Heart left ventricle (tissue), 16 donors: Measurements from ENCODE around the gene RDH11. TPM values are rescaled to one million over a fixed set of nuclear protein-coding genes. Genes with fewer than 3 reads are reported as not detected.

Experiments used
- ATAC-seq, 4 donors: fragments of 200-7000 bp; cut with Tn5 transposase; one replicate each; pipeline ENCODE4 v1.9.1; 2020 to 2022; ENCODE audit warnings: moderate library complexity in 4 of 4, mild to moderate bottlenecking in 3 of 4, moderate number of reproducible peaks in 1 of 4
- DNase-seq, 5 donors: peaks; one replicate each; pipeline ENCODE4 v3.0.0-alpha.2; 2020
- H3K27ac ChIP-seq, 12 donors: fragments of 200-600 bp; sonication (generic) in 4 of 12; one replicate each; pipeline versions ENCODE4 v1.5.0 to v1.8.0; 2016 to 2022; ENCODE audit warnings: mild to moderate bottlenecking in 2 of 12
- H3K27me3 ChIP-seq, 9 donors: fragments of 200-600 bp; sonication (generic) in 2 of 9; one replicate each; pipeline versions ENCODE4 v1.5.1 to v1.8.0; 2016 to 2022; ENCODE audit warnings: mild to moderate bottlenecking in 3 of 9
- H3K36me3 ChIP-seq, 9 donors: fragments of 200-600 bp; sonication (generic) in 2 of 9; one replicate each; pipeline versions ENCODE4 v1.5.0 to v1.8.0; 2018 to 2022; ENCODE audit warnings: mild to moderate bottlenecking in 2 of 9
- H3K4me1 ChIP-seq, 12 donors: fragments of 200-600 bp; sonication (generic) in 4 of 12; one replicate each; pipeline versions ENCODE4 v1.5.0 to v1.8.0; 2016 to 2022; ENCODE audit warnings: mild to moderate bottlenecking in 3 of 12
- H3K4me3 ChIP-seq, 12 donors: fragments of 200-600 bp; sonication (generic) in 4 of 12; one replicate each; pipeline versions ENCODE4 v1.5.0 to v1.8.0; 2017 to 2022; ENCODE audit warnings: mild to moderate bottlenecking in 9 of 12, moderate library complexity in 4 of 12
- H3K9me3 ChIP-seq, 12 donors: fragments of 200-600 bp; sonication (generic) in 4 of 12; one replicate each; pipeline versions ENCODE4 v1.5.0 to v1.8.0; 2016 to 2022; ENCODE audit warnings: mild to moderate bottlenecking in 1 of 12
- CTCF ChIP-seq, 12 donors: fragments of 200-600 bp; sonication (generic) in 4 of 12; IDR thresholded peaks; one replicate each; pipeline versions ENCODE4 v1.5.0 to v1.8.0; 2018 to 2022; ENCODE audit warnings: antibody characterized with exemption in 12 of 12, mild to moderate bottlenecking in 5 of 12
- POLR2A ChIP-seq, 2 donors: fragments of 450-650 bp; IDR thresholded peaks; one replicate each; pipeline ENCODE4 v1.6.1; 2017; ENCODE audit warnings: antibody characterized with exemption in 2 of 2, mild to moderate bottlenecking in 2 of 2, moderate library complexity in 2 of 2
- WGBS, 4 donors: extraction: QIAGEN DNeasy Blood & Tissue Kit in 2 of 4; methylation state at CpG; one replicate each; pipeline versions ENCODE4 v1.1.5 to v1.1.7; 2013 to 2018; 5-methylcytosine and 5-hydroxymethylcytosine counted together
- intact Hi-C, 10 donors: fragments of 100-400 bp; cut with DNase I; formaldehyde crosslinking; loops; one replicate each; pipeline versions ENCODE4 v1.11.1 to v1.14.2; 2022
- polyA plus RNA-seq, 2 donors: library from polyadenylated mRNA; stranded (reverse); fragments of 200-250 nt; gene quantifications; one replicate each; pipeline ENCODE4 v1.2.3, GENCODE V29; 2013
- total RNA-seq, 9 donors: library from RNA; depleted of rRNA in 2 of 9; stranded (reverse); fragments of >200 nt in 2 of 9; fragmentation: NEBNext Ultra II Directional in 3 of 9; extraction: Animal tissue kit (Norgen Biotek cat#: 25700) in 3 of 9; gene quantifications; one replicate each; pipeline versions ENCODE4 v1.1.0 to v1.2.4, GENCODE V29; 2016 to 2023
- donor health status: ischemic (EF 13 %, LVEDD 7.1; RV severe dilation, severe dysfunction).
- donor health status: healthy with polysubstance abuse.
- donor health status: DM: no; HTN: yes; CAD: no.
- donor health status: DM: no; HTN: no; CAD: no.
- donor health status: ischemic (EF 25% LVEDD 6.9; RV normal size, moderate dysfunction).
- donor health status: ischemic (EF 25% LVEDD 5.7; RV mildly dilated, moderate dysfunction).
- donor health status: healthy.
- donor health status: DM: yes; HTN: yes; CAD: no.
- donor health status: ischemic (EF 35%, LVEDD 5.7; RV mildly dilated, moderate dysfunction).
- donor health status: nonischemic (EF 11% LVEDD 7.7; RV severe dilation, severe dysfunction).
- donor health status: DM: yes; HTN: yes; CAD: no.
- donor health status: PGD.
- donor health status: ischemic (EF 29% LVEDD 5.4; RV normal size, mild dysfunction).
- donor health status: nonischemic (EF 23%, LVEDD 6.1; RV moderate dilation, normal function).

The RDH11 gene
- total and polyA plus RNA-seq, 11 donors = 12.5 to 28.7 (median 17.8) TPM

GRCh38 chr14:67646131-67646530 is 49.4 kb downstream of the RDH11 start:
- intact Hi-C loops = no loop called here
- Histone ChIP-seq H3K4me3 (no peak overlapping the region), H3K27me3 (no peaks in the 10 kb centered on the region), H3K9me3 (no peaks in the 10 kb centered on the region), H3K27ac (peak overlapping the region in 2 of 12 donors; percentile 8 to 46), H3K36me3 (peaks cover 0 to 57% (median 35%) of the 10 kb centered on the region in 9 donors), H3K4me1 (peaks cover 0 to 13% (median 0%) of the 10 kb centered on the region in 12 donors)
- DNase-seq = no peak
- TF ChIP-seq CTCF (IDR thresholded peaks at IDR 0.05) = no peak
- ATAC-seq = no peak
- 82 to 95% (median 94%) methylated on average over 3 of the region's 3 CpGs for WGBS, 4 donors

- ATAC-seq (peak; percentile 68 to 95 (median 82)), DNase-seq (peak in 2 of 5 donors; percentile 11 to 46)
- WGBS, 4 donors = 56 to 75% (median 60%) methylated on average over 5 of the region's 5 CpGs
- TF ChIP-seq CTCF (IDR thresholded peaks at IDR 0.05) (no peak), POLR2A (IDR thresholded peaks at IDR 0.05) (no peak)
- intact Hi-C loops = no loop called here
- H3K27ac ChIP-seq = peak overlapping the region in 6 of 12 donors; percentile 7 to 46 (median 11)
- no peak overlapping the region for H3K4me3 ChIP-seq
- H3K36me3 ChIP-seq = peaks cover 0 to 50% (median 29%) of the 10 kb centered on the region in 9 donors
- H3K4me1 ChIP-seq = peaks cover 0 to 13% (median 0%) of the 10 kb centered on the region in 12 donors
- no peaks in the 10 kb centered on the region for H3K27me3 ChIP-seq
- no peaks in the 10 kb centered on the region for H3K9me3 ChIP-seq
Measured at GRCh38 chr14:67645414-67645813, 50.1 kb downstream of the RDH11 start.

- no peaks in the 10 kb centered on the region for H3K9me3 ChIP-seq
- 50 to 73% (median 61%) methylated on average over 2 of the region's 2 CpGs for WGBS, 4 donors
- peak overlapping the region in 3 of 12 donors; percentile 9 to 18 (median 13) for H3K27ac ChIP-seq
- H3K4me1 ChIP-seq = peaks cover 0 to 13% (median 0%) of the 10 kb centered on the region in 12 donors
- DNase-seq (no peak), ATAC-seq (peak in 2 of 4 donors; percentile 41 to 44)
- intact Hi-C loops = no loop called here
- no peaks in the 10 kb centered on the region for H3K27me3 ChIP-seq
- H3K36me3 ChIP-seq = peaks cover 0 to 40% (median 19%) of the 10 kb centered on the region in 9 donors
- no peak overlapping the region for H3K4me3 ChIP-seq
- TF ChIP-seq CTCF (IDR thresholded peaks at IDR 0.05) (no peak), POLR2A (IDR thresholded peaks at IDR 0.05) (no peak)
Measured at GRCh38 chr14:67644428-67644827, 51.1 kb downstream of the RDH11 start.

GRCh38 chr14:67643713-67644112 is 51.9 kb downstream of the RDH11 start:
- intact Hi-C loops = no loop called here
- 64 to 79% (median 75%) methylated on average over 1 of the region's 1 CpG for WGBS, 4 donors

More at GRCh38 chr14:67643713-67644112, 51.9 kb downstream of the RDH11 start:
- Histone ChIP-seq H3K27ac (no peak overlapping the region), H3K4me1 (peaks cover 0 to 13% (median 0%) of the 10 kb centered on the region in 12 donors), H3K4me3 (no peak overlapping the region), H3K9me3 (no peaks in the 10 kb centered on the region), H3K36me3 (peaks cover 0 to 33% (median 12%) of the 10 kb centered on the region in 9 donors), H3K27me3 (no peaks in the 10 kb centered on the region)
- ATAC-seq (no peak), DNase-seq (no peak)
- no peak for TF ChIP-seq POLR2A (IDR thresholded peaks at IDR 0.05)
- no peak for TF ChIP-seq CTCF (IDR thresholded peaks at IDR 0.05)
